ENCODE results near the gene TLDC2.

TLDC2 gene

GRCh38 chr20:36875702-36876472, at the start of gene TLDC2:
Gene TLDC2 (plus strand): TSS chr20:36876138. CDS start chr20:36876175, 37 bp downstream.
- TF ChIP-seq GATA3 (IDR thresholded peaks at IDR 0.05; ENCODE audit: low read depth, low read length) (no peak), GATA2 (IDR thresholded peaks at IDR 0.05; ENCODE audit: low read depth, low read length) (no peak)

DNA sequence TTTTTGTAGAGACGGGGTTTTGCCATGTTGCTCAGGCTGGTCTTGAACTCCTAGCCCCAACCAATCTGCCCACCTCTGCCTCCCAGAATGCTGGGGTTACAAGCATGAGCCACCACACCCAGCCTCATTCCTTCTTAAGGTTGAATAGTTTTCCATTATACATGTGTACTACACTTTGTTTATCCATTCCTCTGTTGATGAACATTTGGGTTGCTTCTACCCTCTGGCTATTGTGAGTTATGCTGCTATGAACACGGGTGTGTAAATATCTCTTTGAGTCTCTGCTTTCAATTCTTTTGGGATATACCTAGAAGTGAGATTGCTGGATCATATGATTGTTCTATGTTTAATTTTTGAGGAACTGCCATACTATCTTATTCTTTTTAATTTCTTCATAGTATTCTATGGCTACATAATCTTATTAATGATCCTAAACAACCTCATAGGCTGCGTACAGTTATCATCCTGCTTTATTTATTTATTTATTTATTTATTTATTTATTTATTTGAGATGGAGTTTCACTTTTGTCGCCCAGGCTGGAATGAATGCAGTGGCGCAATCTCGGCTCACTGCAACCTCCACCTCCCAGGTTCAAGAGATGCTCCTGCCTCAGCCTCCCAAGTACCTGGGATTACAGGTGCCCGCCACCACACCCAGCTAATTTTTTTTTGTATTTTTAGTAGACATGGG, 49.2 kb upstream of the TLDC2 start:
- TF ChIP-seq GATA2 (IDR thresholded peaks at IDR 0.05; ENCODE audit: low read depth, low read length) (no peak), GATA3 (IDR thresholded peaks at IDR 0.05; ENCODE audit: low read depth, low read length) (no peak)

DNA sequence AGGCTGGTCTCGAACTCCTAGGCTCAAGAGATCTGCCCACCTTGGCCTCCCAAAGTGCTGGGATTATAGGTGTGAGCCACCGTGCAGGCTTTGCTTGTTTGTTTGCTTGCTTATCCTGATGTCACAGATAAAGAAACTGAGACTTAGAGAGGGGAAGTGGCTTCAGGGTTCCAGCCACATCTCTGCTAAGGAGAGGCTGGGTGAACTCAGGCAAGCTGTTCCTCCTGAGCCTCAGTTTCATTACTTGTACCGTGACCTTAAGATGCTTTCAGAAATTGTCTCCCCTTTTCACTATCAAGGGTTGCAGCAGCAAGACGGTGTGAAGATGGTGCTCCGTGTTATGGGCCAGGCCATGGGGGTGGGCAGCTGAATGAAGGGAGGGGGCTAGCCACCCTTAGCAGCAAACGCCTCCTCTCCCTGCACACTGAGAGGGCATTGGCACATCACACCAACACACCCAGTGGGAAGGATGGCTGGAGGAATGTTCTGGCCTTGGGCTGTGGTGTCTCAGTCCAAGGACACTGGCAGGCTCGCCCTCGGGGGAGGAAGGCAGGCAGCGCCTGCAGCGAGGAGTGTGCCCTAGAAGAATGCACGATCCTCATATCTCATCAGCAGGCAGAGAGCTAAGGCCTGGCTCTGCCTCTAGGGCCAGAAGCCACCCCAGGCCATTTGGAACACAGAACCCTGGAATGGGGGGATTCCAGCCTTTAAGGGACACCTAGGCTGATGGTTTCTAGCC, 48.2 kb upstream of the TLDC2 start:
- TF ChIP-seq GATA3 (IDR thresholded peaks at IDR 0.05; ENCODE audit: low read depth, low read length) (no peak), GATA2 (IDR thresholded peaks at IDR 0.05; ENCODE audit: low read depth, low read length) (no peak)

- TF ChIP-seq GATA2 (IDR thresholded peaks at IDR 0.05; ENCODE audit: low read depth, low read length) (no peak), GATA3 (IDR thresholded peaks at IDR 0.05; ENCODE audit: low read depth, low read length) (no peak)
Measured at GRCh38 chr20:36830791-36831691, 44.9 kb upstream of the TLDC2 start.

- TF ChIP-seq GATA3 (IDR thresholded peaks at IDR 0.05; ENCODE audit: low read depth, low read length) (no peak), GATA2 (IDR thresholded peaks at IDR 0.05; ENCODE audit: low read depth, low read length) (no peak)
Measured at GRCh38 chr20:36832791-36833190, 43.1 kb upstream of the TLDC2 start.

- TF ChIP-seq GATA2 (IDR thresholded peaks at IDR 0.05; ENCODE audit: low read depth, low read length) = no peak
- no peak for TF ChIP-seq GATA3 (IDR thresholded peaks at IDR 0.05; ENCODE audit: low read depth, low read length)
Measured at GRCh38 chr20:36833275-36834020, 42.5 kb upstream of the TLDC2 start.

- TF ChIP-seq GATA2 (IDR thresholded peaks at IDR 0.05; ENCODE audit: low read depth, low read length) = no peak
- TF ChIP-seq GATA3 (IDR thresholded peaks at IDR 0.05; ENCODE audit: low read depth, low read length) = no peak
Measured at GRCh38 chr20:36835025-36835424, 40.9 kb upstream of the TLDC2 start.

- no peak for TF ChIP-seq GATA3 (IDR thresholded peaks at IDR 0.05; ENCODE audit: low read depth, low read length)
- no peak for TF ChIP-seq GATA2 (IDR thresholded peaks at IDR 0.05; ENCODE audit: low read depth, low read length)
Measured at GRCh38 chr20:36835453-36836198, 40.3 kb upstream of the TLDC2 start.

GRCh38 chr20:36836591-36837269, 39.2 kb upstream of the TLDC2 start:
- TF ChIP-seq GATA2 (IDR thresholded peaks at IDR 0.05; ENCODE audit: low read depth, low read length) (no peak), GATA3 (IDR thresholded peaks at IDR 0.05; ENCODE audit: low read depth, low read length) (no peak)

- TF ChIP-seq GATA2 (IDR thresholded peaks at IDR 0.05; ENCODE audit: low read depth, low read length) (no peak), GATA3 (IDR thresholded peaks at IDR 0.05; ENCODE audit: low read depth, low read length) (no peak)
Measured at GRCh38 chr20:36839150-36839549, 36.8 kb upstream of the TLDC2 start.

DNA sequence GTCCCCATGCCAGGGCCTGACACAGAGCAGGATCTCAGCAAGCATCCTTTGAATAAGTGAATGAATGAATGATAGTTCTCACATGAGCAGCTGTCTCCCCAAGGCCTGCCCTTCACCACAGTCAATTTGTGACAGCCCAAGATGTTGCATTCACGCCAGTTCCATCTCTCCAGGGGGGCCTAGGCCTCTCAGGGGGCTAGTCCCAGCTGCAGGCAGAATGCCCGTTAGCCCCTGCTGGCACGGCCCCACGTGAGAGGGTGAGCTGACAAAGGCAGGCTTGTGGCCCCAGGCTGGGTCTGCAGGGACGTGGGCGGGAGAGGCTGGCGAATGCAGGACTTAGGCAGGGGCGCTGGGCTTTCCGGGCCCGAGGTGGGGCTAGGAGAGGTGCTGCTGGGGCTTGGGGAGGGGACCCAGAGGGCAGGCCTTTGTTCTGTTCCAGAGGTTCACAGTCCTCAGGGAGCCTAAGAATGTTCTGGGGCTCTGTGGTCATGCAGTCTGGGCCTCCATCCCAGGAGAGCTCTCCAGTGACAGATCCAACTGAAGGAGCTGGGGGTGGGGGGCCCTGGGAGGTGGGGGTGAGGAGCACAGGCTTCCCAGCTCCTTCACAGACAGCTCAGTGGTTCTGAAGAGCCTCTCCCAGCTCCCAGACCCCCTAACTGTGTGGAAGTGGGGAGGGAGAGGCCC, 30.5 kb upstream of the TLDC2 start:
- TF ChIP-seq GATA2 (IDR thresholded peaks at IDR 0.05; ENCODE audit: low read depth, low read length) = no peak
- no peak for TF ChIP-seq GATA3 (IDR thresholded peaks at IDR 0.05; ENCODE audit: low read depth, low read length)
